A549 (cell line): ENCODE measurements around the gene MST1. TPM values are rescaled to one million over a fixed set of nuclear protein-coding genes. Genes with fewer than 3 reads are reported as not detected.

Experiments used
- ATAC-seq, 2 experiments: fragments of 200-7000 bp in 1 of 2; fragments of >200 bp in 1 of 2; cut with Nextera tagmentation in 1 of 2; cut with Tn5 transposase in 1 of 2; 3 replicates each; pipeline versions ENCODE4 v1.8.0 to v1.9.1; 2018 to 2020; ENCODE audit warnings: mild to moderate bottlenecking in 1 of 2, moderate library complexity in 1 of 2
- CTCF ChIA-PET: fragments of 300-600 bp; sonication (Branson Sonifier 250); formaldehyde crosslinking; extraction: SDS; loops from one replicate; lab custom pipeline; 2021; ENCODE audit warnings: antibody characterized with exemption, inconsistent platforms; lab: Yijun Ruan, JAX
- POLR2A ChIA-PET: fragments of 350-600 bp; formaldehyde crosslinking; extraction: SDS; loops from one replicate; lab custom pipeline; 2021; ENCODE audit warnings: antibody characterized with exemption, inconsistent platforms; lab: Yijun Ruan, JAX
- DNase-seq, 2 experiments: peaks; one replicate each; pipeline versions ENCODE4 v3.0.0 to v3.0.0-alpha.2; 2011 to 2016; ENCODE audit warnings: low read depth in 1 of 2, low spot score in 1 of 2
- FAIRE-seq: peaks from 2 replicates; lab custom pipeline; 2011; peaks lifted over from hg19 to GRCh38; lab: Jason Lieb, UNC
- H3K27ac ChIP-seq, 2 experiments: fragments of >200 bp; sonication (Bioruptor Twin); formaldehyde crosslinking; 3 replicates each; pipeline ENCODE4 v1.5.1; 2016 to 2017
- H3K4me1 ChIP-seq: fragments of >200 bp; sonication (Bioruptor Twin); formaldehyde crosslinking; 3 replicates; pipeline ENCODE4 v1.6.1; 2016
- H3K4me2 ChIP-seq: fragments of >200 bp; sonication (Bioruptor Twin); formaldehyde crosslinking; 3 replicates; pipeline ENCODE4 v1.6.1; 2016
- H3K4me3 ChIP-seq: fragments of >200 bp; sonication (Bioruptor Twin); formaldehyde crosslinking; 3 replicates; pipeline ENCODE4 v1.5.1; 2016
- H3K9me3 ChIP-seq: fragments of >200 bp; sonication (Bioruptor Twin); formaldehyde crosslinking; 3 replicates; pipeline ENCODE4 v1.6.1; 2016
- CBX8 ChIP-seq: fragments of 200-600 bp; sonication (generic); IDR thresholded peaks from 2 replicates; pipeline ENCODE4 v1.6.1; 2016
- CHD2 ChIP-seq: fragments of 150-350 bp; IDR thresholded peaks from 2 replicates; pipeline ENCODE4 v1.6.1; 2014; ENCODE audit warnings: low read length; ENCODE audit not compliant: partially characterized antibody
- EP300 ChIP-seq, 2 experiments: fragments of >200 bp; sonication (Bioruptor Twin); formaldehyde crosslinking; IDR thresholded peaks; 2 replicates in 1 of 2; 3 replicates in 1 of 2; pipeline ENCODE4 v1.6.1; 2016 to 2017
- FOSB ChIP-seq: fragments of 250-450 bp; sonication (Bioruptor Pico); IDR thresholded peaks from 2 replicates; pipeline ENCODE4 v1.5.0; 2020; ENCODE audit warnings: mild to moderate bottlenecking, moderate library complexity
- HOXB13 ChIP-seq: fragments of 250-450 bp; sonication (Bioruptor Pico); IDR thresholded peaks from 2 replicates; pipeline ENCODE4 v1.5.0; 2020; ENCODE audit warnings: low read depth, mild to moderate bottlenecking, moderate library complexity
- HOXB5 ChIP-seq: fragments of 250-450 bp; sonication (Bioruptor Pico); IDR thresholded peaks from 2 replicates; pipeline ENCODE4 v1.5.0; 2020; ENCODE audit warnings: mild to moderate bottlenecking, moderate library complexity
- MAFK ChIP-seq: fragments of 450-650 bp; IDR thresholded peaks from 2 replicates; pipeline ENCODE4 v1.6.1; 2014; ENCODE audit not compliant: partially characterized antibody
- MAZ ChIP-seq: fragments of 150-350 bp; IDR thresholded peaks from 2 replicates; pipeline ENCODE4 v1.6.1; 2014; ENCODE audit warnings: antibody characterized with exemption, low read depth, low read length, borderline replicate concordance
- MYC ChIP-seq: IDR thresholded peaks from 2 replicates; pipeline ENCODE4 v1.6.1; 2012; ENCODE audit warnings: mild to moderate bottlenecking, inconsistent platforms, low read length, improper control_type of control experiment, borderline replicate concordance
- NFE2L2 ChIP-seq: fragments of 150-350 bp; conservative IDR thresholded peaks from 2 replicates; pipeline ENCODE4 v1.6.1; 2014; ENCODE audit warnings: low read length
- PBX3 ChIP-seq: IDR thresholded peaks from 2 replicates; pipeline ENCODE4 v1.6.1; 2012
- PHF8 ChIP-seq: fragments of 200-600 bp; sonication (generic); IDR thresholded peaks from 2 replicates; pipeline ENCODE4 v1.6.1; 2016; ENCODE audit warnings: low read depth, mild to moderate bottlenecking, antibody characterized with exemption, moderate library complexity, borderline replicate concordance
- POLR2A ChIP-seq: IDR thresholded peaks from 2 replicates; pipeline ENCODE4 v1.6.1; 2012; ENCODE audit warnings: mild to moderate bottlenecking, low read length
- POLR2AphosphoS2 ChIP-seq: conservative IDR thresholded peaks from 2 replicates; pipeline ENCODE4 v1.6.1; 2012; ENCODE audit warnings: low read length, improper control_type of control experiment, inconsistent platforms
- REST ChIP-seq: fragments of 200-600 bp; sonication (generic); IDR thresholded peaks from 2 replicates; pipeline ENCODE4 v1.6.1; 2016; ENCODE audit warnings: antibody characterized with exemption, mild to moderate bottlenecking, moderate library complexity
- SMC3 ChIP-seq: fragments of >200 bp; sonication (Bioruptor Twin); formaldehyde crosslinking; IDR thresholded peaks from 3 replicates; pipeline ENCODE4 v1.6.1; 2018; ENCODE audit warnings: inconsistent platforms
- SREBF2 ChIP-seq: fragments of 450-650 bp; IDR thresholded peaks from 2 replicates; pipeline ENCODE4 v1.6.1; 2014; ENCODE audit warnings: mild to moderate bottlenecking, moderate library complexity
- TFCP2L1 ChIP-seq: fragments of 250-450 bp; sonication (Bioruptor Pico); IDR thresholded peaks from 2 replicates; pipeline ENCODE4 v1.5.0; 2021; ENCODE audit warnings: mild to moderate bottlenecking
- ZNF302 ChIP-seq: fragments of 250-450 bp; sonication (Bioruptor Pico); IDR thresholded peaks from 2 replicates; pipeline ENCODE4 v1.9.0; 2021; ENCODE audit warnings: inconsistent platforms, mild to moderate bottlenecking, moderate library complexity
- ZSCAN20 ChIP-seq: fragments of 250-450 bp; sonication (Bioruptor Pico); IDR thresholded peaks from 2 replicates; pipeline ENCODE4 v1.8.0; 2022; ENCODE audit warnings: mild to moderate bottlenecking, moderate library complexity
- WGBS: methylation state at CpG from one replicate; pipeline ENCODE4 v1.1.6; 2017; ENCODE audit errors: missing lambda C conversion rate; 5-methylcytosine and 5-hydroxymethylcytosine counted together
- polyA plus RNA-seq, 4 experiments: library from polyadenylated mRNA; depleted of rRNA in 3 of 4; stranded (reverse); fragments of >200 nt; fragmentation: RNase III in 1 of 4; extraction: RNeasy Plus Mini Kit Qiagen cat#74134 plus additional on column Dnase treatment in 1 of 4; gene quantifications; 2 replicates in 3 of 4; 3 replicates in 1 of 4; pipeline ENCODE4 v1.2.3, GENCODE V29; 2011 to 2017

Gene MST1
- polyA plus RNA-seq, 2 of the 4 experiments (the other 2 are of a cell fraction), result 3.6 to 4.9 TPM

- DNase-seq, result no peak
Measured at GRCh38 chr3:49662720-49663413, 26.4 kb downstream of the MST1 start.

GRCh38 chr3:49662021-49662420 lies 27.3 kb downstream of the MST1 start:
- no peak overlapping the region for H3K4me2 ChIP-seq
- H3K9me3 ChIP-seq, result no peaks in the 10 kb centered on the region
- H3K27ac ChIP-seq, result no peak overlapping the region; a peak in 1 of 6 replicates
- 80% methylated on average over 22 of the region's 22 CpGs for WGBS
- ChIA-PET CTCF (interaction anchor here (2.0 to 5.2 kb wide), 2 partner anchors 10 to 123 kb away, joined by 13 to 29 read pairs; no protein-coding TSS in a partner anchor), POLR2A (no interaction called here)
- H3K4me1 ChIP-seq, result no peaks in the 10 kb centered on the region
- TF ChIP-seq ZNF302 (no peak), SMC3 (no peak), ZSCAN20 (CRISPR knock-in tag) (no peak), FOSB (CRISPR knock-in tag) (no peak), PHF8 (no peak), HOXB5 (CRISPR knock-in tag) (no peak), MAZ (no peak), CHD2 (no peak), PBX3 (no peak), EP300 (IDR thresholded peaks at IDR 0.05) (no peak), MYC (no peak), POLR2AphosphoS2 (no peak), HOXB13 (CRISPR knock-in tag) (no peak)
- no peak for DNase-seq
- no peak for ATAC-seq
- no peak overlapping the region for H3K4me3 ChIP-seq
- no peak for FAIRE-seq

More at GRCh38 chr3:49662720-49663413, 26.4 kb downstream of the MST1 start:
- WGBS, result 96% methylated on average over 13 of the region's 34 CpGs
- TF ChIP-seq EP300 (IDR thresholded peaks at IDR 0.05) (no peak), REST (no peak), CHD2 (no peak), SREBF2 (no peak), MAFK (no peak), PBX3 (no peak), CBX8 (no peak), POLR2AphosphoS2 (no peak), POLR2A (no peak), NFE2L2 (no peak), MYC (no peak), ZSCAN20 (CRISPR knock-in tag) (no peak), TFCP2L1 (CRISPR knock-in tag) (no peak)
- no peaks in the 10 kb centered on the region for H3K9me3 ChIP-seq
- no peak for FAIRE-seq
- ATAC-seq, result no peak
- H3K4me3 ChIP-seq, result no peak overlapping the region
- H3K4me1 ChIP-seq, result peaks cover 3% of the 10 kb centered on the region
- H3K4me2 ChIP-seq, result no peak overlapping the region
- no peak overlapping the region for H3K27ac ChIP-seq
- ChIA-PET CTCF (interaction anchor here (0.6 to 5.2 kb wide), 6 partner anchors 9 to 176 kb away, joined by 3 to 29 read pairs (median 3); no protein-coding TSS in a partner anchor), POLR2A (no interaction called here)
